ENCODE measurements around the gene CA11.

CA11 gene

GRCh38 chr19:48631225-48631624, 14.8 kb downstream of the CA11 start:
- H3K4me3 ChIP-seq (ENCODE audit: low read depth, low read length), result no peak overlapping the region
- no peak for TF ChIP-seq CTCF (IDR thresholded peaks at IDR 0.05; ENCODE audit: borderline replicate concordance, insufficient read depth, low read depth, low read length)

- no peak overlapping the region for H3K4me3 ChIP-seq (ENCODE audit: low read depth, low read length)
Observed at GRCh38 chr19:48630296-48631063, 15.5 kb downstream of the CA11 start.

GRCh38 chr19:48629599-48630295, 16.2 kb downstream of the CA11 start:
- no peak overlapping the region for H3K4me3 ChIP-seq (ENCODE audit: low read depth, low read length)
- no peak for TF ChIP-seq CTCF (IDR thresholded peaks at IDR 0.05; ENCODE audit: borderline replicate concordance, insufficient read depth, low read depth, low read length)

More at GRCh38 chr19:48630296-48631063, 15.5 kb downstream of the CA11 start:
- TF ChIP-seq CTCF (IDR thresholded peaks at IDR 0.05; ENCODE audit: borderline replicate concordance, insufficient read depth, low read depth, low read length), result no peak

- no peak overlapping the region for H3K4me3 ChIP-seq (ENCODE audit: low read depth, low read length)
- TF ChIP-seq CTCF (IDR thresholded peaks at IDR 0.05; ENCODE audit: borderline replicate concordance, insufficient read depth, low read depth, low read length), result no peak
Observed at GRCh38 chr19:48629297-48629598, 16.7 kb downstream of the CA11 start.

GRCh38 chr19:48628486-48629296, 17.3 kb downstream of the CA11 start:
- no peak overlapping the region for H3K4me3 ChIP-seq (ENCODE audit: low read depth, low read length)
- TF ChIP-seq CTCF (IDR thresholded peaks at IDR 0.05; ENCODE audit: borderline replicate concordance, insufficient read depth, low read depth, low read length), result no peak

GRCh38 chr19:48627865-48628314, 18.1 kb downstream of the CA11 start:
- no peak overlapping the region for H3K4me3 ChIP-seq (ENCODE audit: low read depth, low read length)
- no peak for TF ChIP-seq CTCF (IDR thresholded peaks at IDR 0.05; ENCODE audit: borderline replicate concordance, insufficient read depth, low read depth, low read length)
